Measurements from ENCODE around the gene CASK.
"Not testable (repeated sequence)": the region's sequence is repeated elsewhere in the genome, so short reads cannot be mapped to it uniquely, and the experiment has no call there.

Gene CASK

GRCh38 chrX:41608244-41608643 is 315.1 kb downstream of the CASK start:
- DNase-seq = no peak

- DNase-seq = no peak
Measured at GRCh38 chrX:41607264-41607832, 316.0 kb downstream of the CASK start.

- DNase-seq = not testable (repeated sequence)
Measured at GRCh38 chrX:41606057-41606456, 317.3 kb downstream of the CASK start.

- no peak for DNase-seq
Measured at GRCh38 chrX:41604766-41605543, 318.4 kb downstream of the CASK start.

GRCh38 chrX:41604177-41604576 is 319.2 kb downstream of the CASK start:
- DNase-seq = no peak

- no peak for DNase-seq
Measured at GRCh38 chrX:41603596-41603995, 319.8 kb downstream of the CASK start.

- DNase-seq = no peak
Measured at GRCh38 chrX:41602816-41603345, 320.5 kb downstream of the CASK start.

- no peak for DNase-seq
Measured at GRCh38 chrX:41600291-41600690, 323.1 kb downstream of the CASK start.

- no peak for DNase-seq
Measured at GRCh38 chrX:41599507-41599906, 323.8 kb downstream of the CASK start.

- no peak for DNase-seq
Measured at GRCh38 chrX:41596596-41596995, 326.8 kb downstream of the CASK start.

- no peak for DNase-seq
Measured at GRCh38 chrX:41594634-41595033, 328.7 kb downstream of the CASK start.

- no peak for DNase-seq
Measured at GRCh38 chrX:41591906-41592305, 331.4 kb downstream of the CASK start.

GRCh38 chrX:41590641-41591040 is 332.7 kb downstream of the CASK start:
- no peak for DNase-seq

- DNase-seq = no peak
Measured at GRCh38 chrX:41589634-41590270, 333.6 kb downstream of the CASK start.

GRCh38 chrX:41588271-41588670 is 335.1 kb downstream of the CASK start:
- DNase-seq = no peak

GRCh38 chrX:41580423-41581064 is 342.8 kb downstream of the CASK start:
- DNase-seq = no peak

- DNase-seq = no peak
Measured at GRCh38 chrX:41563876-41564275, 359.5 kb downstream of the CASK start.

GRCh38 chrX:41561045-41561444 is 362.3 kb downstream of the CASK start:
- DNase-seq = peak in 1 of 2 experiments; percentile 32

GRCh38 chrX:41559235-41560052 is 363.9 kb downstream of the CASK start:
- DNase-seq = peak; percentile 14

GRCh38 chrX:41558531-41558930 is 364.8 kb downstream of the CASK start:
- no peak for DNase-seq

- no peak for DNase-seq
Measured at GRCh38 chrX:41556958-41557357, 366.4 kb downstream of the CASK start.

- no peak for DNase-seq
Measured at GRCh38 chrX:41553688-41554087, 369.7 kb downstream of the CASK start.

- no peak for DNase-seq
Measured at GRCh38 chrX:41548411-41548810, 374.9 kb downstream of the CASK start.

All from activated CD4-positive, alpha-beta T cell treated with anti-CD3 and anti-CD28 coated beads, Interleukin-2, amount 50 U/mL, for 48 hours (primary cell).